Adrenal gland (tissue), 5 donors: ENCODE results near the gene ZFP36L1.

Experiments used
- CTCF ChIP-seq, 6 experiments: fragments of 450-650 bp in 4 of 6; fragments of 200-600 bp in 2 of 6; sonication (generic) in 1 of 6; IDR thresholded peaks; 1 replicate in 5 of 6; 2 replicates in 1 of 6; pipeline versions ENCODE4 v1.5.1 to v1.8.0; 2016 to 2021; ENCODE audit warnings: antibody characterized with exemption in 6 of 6, mild to moderate bottlenecking in 2 of 6, moderate library complexity in 1 of 6
- POLR2A ChIP-seq, 2 donors: fragments of 450-650 bp; IDR thresholded peaks; one replicate each; pipeline ENCODE4 v1.6.1; 2017; ENCODE audit warnings: antibody characterized with exemption in 2 of 2, mild to moderate bottlenecking in 2 of 2, moderate library complexity in 1 of 2
- donor health status: DM: no; HTN: no; CAD: no.

- TF ChIP-seq CTCF (IDR thresholded peaks at IDR 0.05) (no peak), POLR2A (IDR thresholded peaks at IDR 0.05) (no peak)
These were observed 31.3 kb upstream of the ZFP36L1 start for GRCh38 chr14:68824207-68824516.
